Osteocyte (in vitro differentiated cells): ENCODE results near the gene BMPR1B. TPM values are rescaled to one million over a fixed set of nuclear protein-coding genes. Genes with fewer than 3 reads are reported as not detected.

ENCODE experiments used
- DNase-seq: peaks from one replicate; pipeline ENCODE4 v3.0.0; 2021; ENCODE audit warnings: mixed read lengths; ENCODE audit not compliant: unreplicated experiment; ENCODE audit errors: extremely low spot score
- H3K27ac Mint-ChIP-seq: one replicate; pipeline ENCODE4 v1.8.0; 2021; ENCODE audit warnings: mild to moderate bottlenecking, mixed read lengths; ENCODE audit not compliant: unreplicated experiment
- H3K27me3 Mint-ChIP-seq: one replicate; pipeline ENCODE4 v1.8.0; 2021; ENCODE audit warnings: mixed read lengths; ENCODE audit not compliant: unreplicated experiment
- H3K36me3 Mint-ChIP-seq: one replicate; pipeline ENCODE4 v1.8.0; 2021; ENCODE audit warnings: mixed read lengths; ENCODE audit not compliant: unreplicated experiment
- H3K4me1 Mint-ChIP-seq: one replicate; pipeline ENCODE4 v1.8.0; 2021; ENCODE audit warnings: mixed read lengths; ENCODE audit not compliant: unreplicated experiment
- H3K4me3 Mint-ChIP-seq: one replicate; pipeline ENCODE4 v1.8.0; 2021; ENCODE audit warnings: mild to moderate bottlenecking, moderate library complexity, mixed read lengths; ENCODE audit not compliant: unreplicated experiment
- H3K9me3 Mint-ChIP-seq: one replicate; pipeline ENCODE4 v1.8.0; 2021; ENCODE audit warnings: mixed read lengths; ENCODE audit not compliant: unreplicated experiment
- CTCF ChIP-seq: fragments of 200-600 bp; sonication (generic); IDR thresholded peaks from 2 replicates; pipeline ENCODE4 v1.5.0; 2021; ENCODE audit warnings: antibody characterized with exemption, mild to moderate bottlenecking, moderate library complexity
- total RNA-seq: library from RNA; stranded (reverse); gene quantifications from 2 replicates; pipeline ENCODE4 v1.2.1, GENCODE V29; 2021

Gene BMPR1B
- total RNA-seq, 1 donor from 2014 or later: 1.5 TPM

GRCh38 chr4:94934201-94934600 lies 176.4 kb downstream of the BMPR1B start:
- Mint-ChIP-seq H3K9me3 (no peaks in the 10 kb centered on the region), H3K4me3 (peak overlapping the region; percentile 16), H3K27ac (peak overlapping the region; percentile 78), H3K4me1 (peaks cover 45% of the 10 kb centered on the region), H3K36me3 (no peaks in the 10 kb centered on the region), H3K27me3 (no peaks in the 10 kb centered on the region)
- no peak for DNase-seq
- no peak for TF ChIP-seq CTCF

GRCh38 chr4:94934864-94935263 lies 177.1 kb downstream of the BMPR1B start:
- no peak for DNase-seq
- no peaks in the 10 kb centered on the region for H3K36me3 Mint-ChIP-seq
- peak overlapping the region; percentile 16 for H3K4me3 Mint-ChIP-seq
- peak overlapping the region; percentile 78 for H3K27ac Mint-ChIP-seq
- no peaks in the 10 kb centered on the region for H3K9me3 Mint-ChIP-seq
- TF ChIP-seq CTCF: no peak
- no peaks in the 10 kb centered on the region for H3K27me3 Mint-ChIP-seq
- peaks cover 50% of the 10 kb centered on the region for H3K4me1 Mint-ChIP-seq

- H3K27me3 Mint-ChIP-seq: no peaks in the 10 kb centered on the region
- H3K27ac Mint-ChIP-seq: peak overlapping the region; percentile 78
- no peak for TF ChIP-seq CTCF
- no peak for DNase-seq
- no peaks in the 10 kb centered on the region for H3K9me3 Mint-ChIP-seq
- no peak overlapping the region for H3K4me3 Mint-ChIP-seq
- H3K4me1 Mint-ChIP-seq: peaks cover 54% of the 10 kb centered on the region
- no peaks in the 10 kb centered on the region for H3K36me3 Mint-ChIP-seq
Observed at GRCh38 chr4:94936854-94937253, 179.1 kb downstream of the BMPR1B start.

- no peak for DNase-seq
- TF ChIP-seq CTCF: no peak
- peaks cover 37% of the 10 kb centered on the region for H3K4me1 Mint-ChIP-seq
- H3K27me3 Mint-ChIP-seq: no peaks in the 10 kb centered on the region
- no peaks in the 10 kb centered on the region for H3K9me3 Mint-ChIP-seq
- H3K4me3 Mint-ChIP-seq: no peak overlapping the region
- no peak overlapping the region for H3K27ac Mint-ChIP-seq
- no peaks in the 10 kb centered on the region for H3K36me3 Mint-ChIP-seq
Observed at GRCh38 chr4:94939791-94940519, 182.2 kb downstream of the BMPR1B start.

- Mint-ChIP-seq H3K36me3 (no peaks in the 10 kb centered on the region), H3K9me3 (no peaks in the 10 kb centered on the region), H3K4me3 (no peak overlapping the region), H3K4me1 (peaks cover 31% of the 10 kb centered on the region), H3K27ac (no peak overlapping the region), H3K27me3 (no peaks in the 10 kb centered on the region)
- TF ChIP-seq CTCF: no peak
- no peak for DNase-seq
Observed at GRCh38 chr4:94940520-94940908, 182.8 kb downstream of the BMPR1B start.
